Astrocyte (in vitro differentiated cells and primary cell): Measurements from ENCODE around the gene PTGFRN.

Source experiments
- EZH2 ChIP-seq: IDR thresholded peaks from 2 replicates; pipeline ENCODE4 v1.6.1; 2012; ENCODE audit warnings: mild to moderate bottlenecking, low read length, inconsistent platforms; ENCODE audit not compliant: insufficient read depth
- TF ChIP-seq, protein P1 (sequence below): IDR thresholded peaks from 2 replicates; pipeline ENCODE4 v1.5.1; 2011; ENCODE audit warnings: low read depth, mild to moderate bottlenecking, inconsistent platforms, low read length, moderate library complexity; ENCODE audit not compliant: insufficient read depth

DNA sequence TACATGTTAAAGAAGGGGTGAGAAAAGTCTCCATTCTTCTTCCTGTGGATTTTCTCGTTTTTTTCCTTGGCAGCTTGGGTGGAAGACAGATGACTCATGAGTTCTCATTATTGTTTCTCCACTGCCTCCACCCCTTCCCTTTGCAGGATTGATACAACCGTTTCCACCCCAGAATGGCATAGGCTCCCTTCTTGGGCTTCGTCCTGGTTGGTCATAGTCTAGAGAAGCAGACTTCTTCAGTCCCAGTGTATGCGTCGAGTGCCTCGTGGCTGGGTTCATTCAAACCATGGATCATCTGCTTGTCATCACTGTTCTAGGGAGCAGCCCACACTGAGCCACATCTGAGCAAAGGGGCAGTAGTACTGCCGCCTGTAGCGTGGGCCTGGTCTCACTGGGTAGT, 13.7 kb downstream of the PTGFRN start:
- TF ChIP-seq, protein P1, sequence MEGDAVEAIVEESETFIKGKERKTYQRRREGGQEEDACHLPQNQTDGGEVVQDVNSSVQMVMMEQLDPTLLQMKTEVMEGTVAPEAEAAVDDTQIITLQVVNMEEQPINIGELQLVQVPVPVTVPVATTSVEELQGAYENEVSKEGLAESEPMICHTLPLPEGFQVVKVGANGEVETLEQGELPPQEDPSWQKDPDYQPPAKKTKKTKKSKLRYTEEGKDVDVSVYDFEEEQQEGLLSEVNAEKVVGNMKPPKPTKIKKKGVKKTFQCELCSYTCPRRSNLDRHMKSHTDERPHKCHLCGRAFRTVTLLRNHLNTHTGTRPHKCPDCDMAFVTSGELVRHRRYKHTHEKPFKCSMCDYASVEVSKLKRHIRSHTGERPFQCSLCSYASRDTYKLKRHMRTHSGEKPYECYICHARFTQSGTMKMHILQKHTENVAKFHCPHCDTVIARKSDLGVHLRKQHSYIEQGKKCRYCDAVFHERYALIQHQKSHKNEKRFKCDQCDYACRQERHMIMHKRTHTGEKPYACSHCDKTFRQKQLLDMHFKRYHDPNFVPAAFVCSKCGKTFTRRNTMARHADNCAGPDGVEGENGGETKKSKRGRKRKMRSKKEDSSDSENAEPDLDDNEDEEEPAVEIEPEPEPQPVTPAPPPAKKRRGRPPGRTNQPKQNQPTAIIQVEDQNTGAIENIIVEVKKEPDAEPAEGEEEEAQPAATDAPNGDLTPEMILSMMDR, result no peak
- TF ChIP-seq EZH2, result no peak
